Adipocyte (in vitro differentiated cells): ENCODE results near the gene FOXRED2.

ENCODE experiments used
- DNase-seq: peaks from one replicate; pipeline ENCODE4 v3.0.0-alpha.2; 2015; ENCODE audit warnings: low read depth
- H3K27me3 ChIP-seq: replicated peaks from 2 replicates; pipeline ENCODE4 v1.7.0; 2013; ENCODE audit warnings: mild to moderate bottlenecking, low read length, moderate library complexity; ENCODE audit not compliant: control insufficient read depth, insufficient read depth
- H3K36me3 ChIP-seq: 2 replicates; pipeline ENCODE4 v1.7.0; 2013; ENCODE audit warnings: low read length, mild to moderate bottlenecking, moderate library complexity; ENCODE audit not compliant: control insufficient read depth, insufficient read depth, severe bottlenecking
- H3K4me1 ChIP-seq: 2 replicates; pipeline ENCODE4 v1.7.0; 2013; ENCODE audit warnings: mild to moderate bottlenecking, low read length, moderate library complexity; ENCODE audit not compliant: control insufficient read depth, insufficient read depth
- H3K4me3 ChIP-seq: 2 replicates; pipeline ENCODE4 v1.7.0; 2013; ENCODE audit warnings: mild to moderate bottlenecking, low read length, moderate library complexity
- H3K9ac ChIP-seq: 2 replicates; pipeline ENCODE4 v1.7.0; 2013; ENCODE audit warnings: mild to moderate bottlenecking, low read length, moderate library complexity
- H3K9me3 ChIP-seq: 2 replicates; pipeline ENCODE4 v1.7.0; 2013; ENCODE audit warnings: mild to moderate bottlenecking, low read length, moderate library complexity; ENCODE audit not compliant: control insufficient read depth

The FOXRED2 gene

GRCh38 chr22:36512991-36513390 lies 6.2 kb upstream of the FOXRED2 start:
- DNase-seq, result no peak
- H3K9ac ChIP-seq, result no peak overlapping the region
- no peak overlapping the region for H3K4me3 ChIP-seq
- peaks cover 75% of the 10 kb centered on the region for H3K36me3 ChIP-seq
- H3K4me1 ChIP-seq, result peaks cover 13% of the 10 kb centered on the region
- H3K27me3 ChIP-seq, result no peaks in the 10 kb centered on the region
- no peaks in the 10 kb centered on the region for H3K9me3 ChIP-seq

DNA sequence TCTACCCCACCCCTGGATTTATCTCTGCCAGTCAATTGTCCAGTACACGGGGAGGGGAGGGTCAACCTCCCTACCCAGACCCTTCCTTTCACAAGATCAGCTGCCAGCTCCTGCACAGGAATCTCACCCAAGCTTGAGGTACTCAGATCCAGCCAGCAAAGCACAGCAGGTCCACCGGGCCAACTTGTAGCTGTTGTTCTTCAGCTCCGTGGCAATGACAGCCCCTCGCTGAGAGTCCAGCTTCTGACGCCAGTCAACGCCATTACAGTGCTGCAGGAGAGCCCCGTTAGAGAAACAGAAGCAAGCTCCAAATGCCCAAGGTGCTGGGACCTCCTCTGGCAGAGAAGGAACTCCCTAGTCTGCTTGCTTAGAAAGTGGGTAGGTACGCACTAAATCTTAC lies 5.5 kb upstream of the FOXRED2 start:
- no peaks in the 10 kb centered on the region for H3K9me3 ChIP-seq
- no peak for DNase-seq
- no peak overlapping the region for H3K4me3 ChIP-seq
- H3K4me1 ChIP-seq, result peaks cover 16% of the 10 kb centered on the region
- no peaks in the 10 kb centered on the region for H3K27me3 ChIP-seq
- H3K9ac ChIP-seq, result no peak overlapping the region
- peaks cover 68% of the 10 kb centered on the region for H3K36me3 ChIP-seq

GRCh38 chr22:36510966-36511881 lies 4.4 kb upstream of the FOXRED2 start:
- Histone ChIP-seq H3K9ac (no peak overlapping the region), H3K36me3 (peaks cover 57% of the 10 kb centered on the region), H3K9me3 (no peaks in the 10 kb centered on the region), H3K4me3 (no peak overlapping the region), H3K27me3 (no peaks in the 10 kb centered on the region), H3K4me1 (peaks cover 23% of the 10 kb centered on the region)
- peak; percentile 71 for DNase-seq

GRCh38 chr22:36510384-36510783 lies 3.5 kb upstream of the FOXRED2 start:
- Histone ChIP-seq H3K4me3 (no peak overlapping the region), H3K36me3 (peaks cover 49% of the 10 kb centered on the region), H3K9me3 (no peaks in the 10 kb centered on the region), H3K27me3 (no peaks in the 10 kb centered on the region), H3K9ac (no peak overlapping the region), H3K4me1 (peaks cover 23% of the 10 kb centered on the region)
- DNase-seq, result no peak

GRCh38 chr22:36507518-36508010 lies 724 bp upstream of the FOXRED2 start:
- H3K9me3 ChIP-seq, result no peaks in the 10 kb centered on the region
- peak overlapping the region; percentile 84 for H3K9ac ChIP-seq
- H3K27me3 ChIP-seq, result no peaks in the 10 kb centered on the region
- peaks cover 21% of the 10 kb centered on the region for H3K36me3 ChIP-seq
- peak overlapping the region; percentile 79 for H3K4me3 ChIP-seq
- no peak for DNase-seq
- peaks cover 23% of the 10 kb centered on the region for H3K4me1 ChIP-seq

GRCh38 chr22:36505998-36506635 lies 723 bp downstream of the FOXRED2 start:
- H3K9ac ChIP-seq, result peak overlapping the region; percentile 84
- H3K4me1 ChIP-seq, result peaks cover 23% of the 10 kb centered on the region
- H3K36me3 ChIP-seq, result peaks cover 9% of the 10 kb centered on the region
- H3K27me3 ChIP-seq, result no peaks in the 10 kb centered on the region
- DNase-seq, result no peak
- peak overlapping the region; percentile 79 for H3K4me3 ChIP-seq
- no peaks in the 10 kb centered on the region for H3K9me3 ChIP-seq

GRCh38 chr22:36497910-36498665 lies 8.8 kb downstream of the FOXRED2 start:
- Histone ChIP-seq H3K4me1 (no peaks in the 10 kb centered on the region), H3K27me3 (no peaks in the 10 kb centered on the region), H3K9ac (no peak overlapping the region), H3K4me3 (no peak overlapping the region), H3K9me3 (no peaks in the 10 kb centered on the region), H3K36me3 (peaks cover 9% of the 10 kb centered on the region)
- no peak for DNase-seq

- Histone ChIP-seq H3K27me3 (no peaks in the 10 kb centered on the region), H3K4me1 (no peaks in the 10 kb centered on the region), H3K36me3 (peaks cover 9% of the 10 kb centered on the region), H3K4me3 (no peak overlapping the region), H3K9ac (no peak overlapping the region), H3K9me3 (no peaks in the 10 kb centered on the region)
- DNase-seq, result no peak
Observed at GRCh38 chr22:36493690-36494110, 13.1 kb downstream of the FOXRED2 start.

- H3K4me3 ChIP-seq, result no peak overlapping the region
- no peaks in the 10 kb centered on the region for H3K4me1 ChIP-seq
- H3K27me3 ChIP-seq, result no peaks in the 10 kb centered on the region
- peaks cover 3% of the 10 kb centered on the region for H3K36me3 ChIP-seq
- H3K9ac ChIP-seq, result no peak overlapping the region
- DNase-seq, result no peak
- H3K9me3 ChIP-seq, result no peaks in the 10 kb centered on the region
Observed at GRCh38 chr22:36492109-36492508, 14.7 kb downstream of the FOXRED2 start.

DNA sequence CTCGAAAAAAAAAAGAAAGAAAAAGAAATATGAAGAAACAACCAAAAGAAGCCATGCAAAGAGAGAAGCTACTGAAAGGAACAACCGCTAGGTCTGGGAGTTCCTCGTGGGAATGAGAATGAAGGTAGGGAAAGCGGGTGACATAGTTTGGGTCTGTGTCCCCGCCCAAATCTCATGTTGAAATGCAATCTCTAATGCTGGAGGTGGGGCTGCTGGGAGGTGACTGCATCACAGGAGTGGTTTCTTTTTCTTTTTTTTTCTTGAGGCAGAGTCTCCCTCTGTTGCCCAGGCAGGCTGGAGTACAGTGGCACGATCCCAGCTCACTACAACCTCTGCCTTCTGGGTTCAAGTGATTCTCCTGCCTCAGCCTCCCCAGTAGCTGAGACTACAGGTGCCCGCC lies 15.7 kb downstream of the FOXRED2 start:
- no peak for DNase-seq
- no peak overlapping the region for H3K4me3 ChIP-seq
- H3K9ac ChIP-seq, result no peak overlapping the region
- no peaks in the 10 kb centered on the region for H3K9me3 ChIP-seq
- H3K4me1 ChIP-seq, result no peaks in the 10 kb centered on the region
- H3K27me3 ChIP-seq, result no peaks in the 10 kb centered on the region
- H3K36me3 ChIP-seq, result peaks cover 7% of the 10 kb centered on the region
